Liver (tissue), 9 donors: ENCODE results near the gene STK24. TPM values are rescaled to one million over a fixed set of nuclear protein-coding genes. Genes with fewer than 3 reads are reported as not detected.

ENCODE experiments used
- DNase-seq: peaks from one replicate; pipeline ENCODE4 v3.0.0-alpha.2; 2017; ENCODE audit warnings: low spot score
- H3K27ac ChIP-seq, 2 donors: one replicate each; pipeline ENCODE4 v1.7.0; 2013; ENCODE audit warnings: inconsistent platforms in 2 of 2, low read length in 2 of 2, control low read depth in 1 of 2, low read depth in 1 of 2, mild to moderate bottlenecking in 1 of 2
- H3K27me3 ChIP-seq, 4 donors: one replicate each; pipeline versions ENCODE4 v1.6.1 to v1.7.0; 2013; ENCODE audit warnings: low read length in 3 of 4, inconsistent platforms in 1 of 4, mild to moderate bottlenecking in 1 of 4, moderate library complexity in 1 of 4; ENCODE audit not compliant: control insufficient read depth in 4 of 4, insufficient read depth in 4 of 4
- H3K36me3 ChIP-seq, 4 donors: one replicate each; pipeline versions ENCODE4 v1.6.1 to v1.7.0; 2013; ENCODE audit warnings: low read length in 3 of 4, mild to moderate bottlenecking in 3 of 4, low read depth in 1 of 4, moderate library complexity in 1 of 4; ENCODE audit not compliant: control insufficient read depth in 4 of 4, insufficient read depth in 3 of 4
- H3K4me1 ChIP-seq, 4 donors: one replicate each; pipeline versions ENCODE4 v1.6.1 to v1.7.0; 2013; ENCODE audit warnings: low read length in 3 of 4, mild to moderate bottlenecking in 3 of 4, moderate library complexity in 1 of 4; ENCODE audit not compliant: control insufficient read depth in 4 of 4, insufficient read depth in 4 of 4
- H3K4me3 ChIP-seq, 3 donors: one replicate each; pipeline versions ENCODE4 v1.6.1 to v1.7.0; 2013; ENCODE audit warnings: low read length in 3 of 3, control low read depth in 1 of 3, low read depth in 1 of 3, mild to moderate bottlenecking in 1 of 3
- H3K9ac ChIP-seq, 2 donors: one replicate each; pipeline ENCODE4 v1.7.0; 2013; ENCODE audit warnings: low read length in 2 of 2, mild to moderate bottlenecking in 2 of 2, moderate library complexity in 2 of 2, control low read depth in 1 of 2, low read depth in 1 of 2
- H3K9me3 ChIP-seq, 4 donors: one replicate each; pipeline versions ENCODE4 v1.6.1 to v1.7.0; 2013; ENCODE audit warnings: low read length in 3 of 4; ENCODE audit not compliant: control insufficient read depth in 4 of 4
- EGR1 ChIP-seq, 2 donors: IDR thresholded peaks; 2 replicates each; pipeline ENCODE4 v1.6.1; 2016 to 2018; ENCODE audit warnings: antibody characterized with exemption in 2 of 2, low read depth in 2 of 2
- FOXA1 ChIP-seq: IDR thresholded peaks from 2 replicates; pipeline ENCODE4 v1.6.1; 2016; ENCODE audit warnings: antibody characterized with exemption
- GABPA ChIP-seq, 2 donors: IDR thresholded peaks in 1 of 2; conservative IDR thresholded peaks in 1 of 2; 2 replicates each; pipeline ENCODE4 v1.6.1; 2016; ENCODE audit warnings: antibody characterized with exemption in 2 of 2, mild to moderate bottlenecking in 1 of 2, moderate library complexity in 1 of 2
- HNF4A ChIP-seq, 2 donors: conservative IDR thresholded peaks; 2 replicates each; pipeline ENCODE4 v1.6.1; 2016; ENCODE audit warnings: antibody characterized with exemption in 2 of 2, mild to moderate bottlenecking in 2 of 2
- HNF4G ChIP-seq: IDR thresholded peaks from 2 replicates; pipeline ENCODE4 v1.6.1; 2016; ENCODE audit warnings: antibody characterized with exemption
- JUND ChIP-seq, 2 donors: IDR thresholded peaks; 2 replicates each; pipeline ENCODE4 v1.6.1; 2016; ENCODE audit warnings: antibody characterized with exemption in 2 of 2
- MAX ChIP-seq: IDR thresholded peaks from 2 replicates; pipeline ENCODE4 v1.6.1; 2016; ENCODE audit warnings: antibody characterized with exemption
- NR2F2 ChIP-seq: IDR thresholded peaks from 2 replicates; pipeline ENCODE4 v1.6.1; 2016; ENCODE audit warnings: antibody characterized with exemption
- RAD21 ChIP-seq, 2 donors: IDR thresholded peaks; 2 replicates each; pipeline ENCODE4 v1.6.1; 2016; ENCODE audit warnings: antibody characterized with exemption in 2 of 2, mild to moderate bottlenecking in 2 of 2
- REST ChIP-seq: IDR thresholded peaks from 2 replicates; pipeline ENCODE4 v1.6.1; 2016; ENCODE audit warnings: antibody characterized with exemption, mild to moderate bottlenecking
- RXRA ChIP-seq, 2 donors: IDR thresholded peaks; 2 replicates each; pipeline ENCODE4 v1.6.1; 2017 to 2018; ENCODE audit warnings: antibody characterized with exemption in 2 of 2, mild to moderate bottlenecking in 1 of 2
- SP1 ChIP-seq: IDR thresholded peaks from 2 replicates; pipeline ENCODE4 v1.6.1; 2018; ENCODE audit warnings: antibody characterized with exemption, mild to moderate bottlenecking
- TAF1 ChIP-seq: conservative IDR thresholded peaks from 2 replicates; pipeline ENCODE4 v1.6.1; 2016; ENCODE audit warnings: antibody characterized with exemption, mild to moderate bottlenecking
- YY1 ChIP-seq: IDR thresholded peaks from 2 replicates; pipeline ENCODE4 v1.6.1; 2016; ENCODE audit warnings: antibody characterized with exemption, mild to moderate bottlenecking
- ZBTB33 ChIP-seq: IDR thresholded peaks from 2 replicates; pipeline ENCODE4 v1.6.1; 2016; ENCODE audit warnings: antibody characterized with exemption
- WGBS: extraction: QIAGEN DNeasy Blood & Tissue Kit; methylation state at CpG from one replicate; pipeline ENCODE4 v1.1.7; 2013; 5-methylcytosine and 5-hydroxymethylcytosine counted together
- polyA plus RNA-seq, 2 donors: library from polyadenylated mRNA; stranded (reverse) in 1 of 2; unstranded in 1 of 2; fragments of 200-250 nt in 1 of 2; fragments of >200 nt in 1 of 2; fragmentation: Nextera tagmentation in 1 of 2; extraction: Ambion mirVana in 1 of 2; gene quantifications; one replicate each; pipeline versions ENCODE4 v1.2.1 to v1.2.3, GENCODE V29; 2013 to 2015
- total RNA-seq, 2 donors: library from RNA; depleted of rRNA; stranded (reverse); fragments of >200 nt; gene quantifications; one replicate each; pipeline ENCODE4 v1.2.3, GENCODE V29; 2014
- TF ChIP-seq, protein P1 (sequence below): fragments of 150-350 bp; IDR thresholded peaks from 2 replicates; pipeline ENCODE4 v1.5.1; 2017; ENCODE audit warnings: improper control_type of control experiment, low read depth, low read length; ENCODE audit not compliant: missing input control
- TF ChIP-seq, protein P2 (sequence below): IDR thresholded peaks from 2 replicates; pipeline ENCODE4 v1.6.1; 2016; ENCODE audit warnings: antibody characterized with exemption
- donor health status: healthy.
- donor health status: healthy.
- donor health status: healthy.
- donor health status: healthy.
- donor health status: healthy.

Gene STK24
- total and polyA plus RNA-seq, 4 donors: 6.4 to 43.3 (median 14.9) TPM

DNA sequence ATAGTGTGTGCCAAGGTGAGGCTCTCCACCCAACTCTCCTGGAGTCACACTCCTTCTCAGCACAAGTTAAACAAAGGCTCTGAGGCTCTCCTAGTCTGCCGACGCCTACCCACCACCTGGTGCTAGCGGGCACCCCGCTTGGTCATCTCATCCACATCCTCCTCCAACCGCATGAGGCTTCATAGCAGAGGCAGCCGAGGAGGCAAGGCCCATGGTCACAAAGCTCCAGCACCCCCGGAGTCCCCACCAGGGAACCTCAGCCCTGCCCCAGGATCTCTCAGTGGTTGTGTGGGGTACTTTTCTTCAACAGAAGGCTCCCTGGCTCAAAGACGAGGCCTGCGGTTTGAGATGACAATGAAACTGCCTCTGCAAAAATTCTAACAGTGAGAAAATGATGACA is 43.0 kb downstream of the STK24 start:
- WGBS: 97% methylated on average over 9 of the region's 9 CpGs
- TF ChIP-seq SP1 (no peak), EGR1 (IDR thresholded peaks at IDR 0.05; ENCODE audit: low read depth in 2 of 2) (no peak), YY1 (no peak), RXRA (IDR thresholded peaks at IDR 0.05) (no peak), HNF4A (conservative IDR thresholded peaks at IDR 0.05) (no peak), NR2F2 (no peak), GABPA (IDR thresholded peaks at IDR 0.05 in 1 of 2, conservative IDR thresholded peaks at IDR 0.05 in 1 of 2) (no peak), TAF1 (no peak), HNF4G (no peak), JUND (IDR thresholded peaks at IDR 0.05) (no peak), RAD21 (IDR thresholded peaks at IDR 0.05) (no peak), MAX (no peak)
- TF ChIP-seq, protein P1, sequence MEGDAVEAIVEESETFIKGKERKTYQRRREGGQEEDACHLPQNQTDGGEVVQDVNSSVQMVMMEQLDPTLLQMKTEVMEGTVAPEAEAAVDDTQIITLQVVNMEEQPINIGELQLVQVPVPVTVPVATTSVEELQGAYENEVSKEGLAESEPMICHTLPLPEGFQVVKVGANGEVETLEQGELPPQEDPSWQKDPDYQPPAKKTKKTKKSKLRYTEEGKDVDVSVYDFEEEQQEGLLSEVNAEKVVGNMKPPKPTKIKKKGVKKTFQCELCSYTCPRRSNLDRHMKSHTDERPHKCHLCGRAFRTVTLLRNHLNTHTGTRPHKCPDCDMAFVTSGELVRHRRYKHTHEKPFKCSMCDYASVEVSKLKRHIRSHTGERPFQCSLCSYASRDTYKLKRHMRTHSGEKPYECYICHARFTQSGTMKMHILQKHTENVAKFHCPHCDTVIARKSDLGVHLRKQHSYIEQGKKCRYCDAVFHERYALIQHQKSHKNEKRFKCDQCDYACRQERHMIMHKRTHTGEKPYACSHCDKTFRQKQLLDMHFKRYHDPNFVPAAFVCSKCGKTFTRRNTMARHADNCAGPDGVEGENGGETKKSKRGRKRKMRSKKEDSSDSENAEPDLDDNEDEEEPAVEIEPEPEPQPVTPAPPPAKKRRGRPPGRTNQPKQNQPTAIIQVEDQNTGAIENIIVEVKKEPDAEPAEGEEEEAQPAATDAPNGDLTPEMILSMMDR: no peak
- TF ChIP-seq, protein P2, sequence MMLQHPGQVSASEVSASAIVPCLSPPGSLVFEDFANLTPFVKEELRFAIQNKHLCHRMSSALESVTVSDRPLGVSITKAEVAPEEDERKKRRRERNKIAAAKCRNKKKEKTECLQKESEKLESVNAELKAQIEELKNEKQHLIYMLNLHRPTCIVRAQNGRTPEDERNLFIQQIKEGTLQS: no peak
- no peak overlapping the region for H3K9ac ChIP-seq
- H3K27me3 ChIP-seq: no peaks in the 10 kb centered on the region
- no peak overlapping the region for H3K27ac ChIP-seq
- no peaks in the 10 kb centered on the region for H3K9me3 ChIP-seq
- no peak for DNase-seq
- H3K4me1 ChIP-seq: peaks cover 10 to 17% (median 16%) of the 10 kb centered on the region in 4 donors
- H3K4me3 ChIP-seq: no peak overlapping the region
- no peaks in the 10 kb centered on the region for H3K36me3 ChIP-seq

DNA sequence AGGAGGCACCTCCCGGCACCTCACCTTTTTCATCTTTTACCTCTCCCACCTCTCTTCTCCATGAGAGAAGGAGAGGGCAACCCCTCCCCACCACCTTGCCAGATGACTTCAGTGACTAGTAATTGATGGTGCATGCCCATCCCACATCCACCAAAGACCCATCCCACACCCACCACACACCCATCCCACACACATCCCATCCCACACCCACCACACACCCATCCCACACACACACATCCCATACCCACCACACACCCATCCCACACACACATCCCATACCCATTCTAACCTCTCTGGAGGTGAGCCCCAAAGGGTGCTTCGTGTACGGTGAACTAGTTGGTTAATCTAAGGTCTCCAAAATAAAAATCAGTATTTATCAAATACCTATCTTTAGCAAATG is 44.7 kb downstream of the STK24 start:
- Histone ChIP-seq H3K4me3 (no peak overlapping the region), H3K9me3 (no peaks in the 10 kb centered on the region), H3K9ac (no peak overlapping the region), H3K4me1 (peaks cover 10 to 18% (median 15%) of the 10 kb centered on the region in 4 donors), H3K36me3 (no peaks in the 10 kb centered on the region), H3K27me3 (no peaks in the 10 kb centered on the region), H3K27ac (no peak overlapping the region)
- no peak for DNase-seq
- TF ChIP-seq TAF1: no peak
- no peak for TF ChIP-seq RXRA (IDR thresholded peaks at IDR 0.05)
- no peak for TF ChIP-seq FOXA1
- no peak for TF ChIP-seq HNF4A (conservative IDR thresholded peaks at IDR 0.05)
- no peak for TF ChIP-seq RAD21 (IDR thresholded peaks at IDR 0.05)
- TF ChIP-seq ZBTB33: no peak
- TF ChIP-seq JUND (IDR thresholded peaks at IDR 0.05): no peak
- TF ChIP-seq YY1: no peak
- no peak for TF ChIP-seq NR2F2
- no peak for TF ChIP-seq EGR1 (IDR thresholded peaks at IDR 0.05; ENCODE audit: low read depth in 2 of 2)
- TF ChIP-seq GABPA (IDR thresholded peaks at IDR 0.05 in 1 of 2, conservative IDR thresholded peaks at IDR 0.05 in 1 of 2): no peak
- TF ChIP-seq REST: no peak
- TF ChIP-seq, protein P2: no peak
- 95% methylated on average over 3 of the region's 3 CpGs for WGBS
